ENCODE results near the gene WWP2.

Gene WWP2

DNA sequence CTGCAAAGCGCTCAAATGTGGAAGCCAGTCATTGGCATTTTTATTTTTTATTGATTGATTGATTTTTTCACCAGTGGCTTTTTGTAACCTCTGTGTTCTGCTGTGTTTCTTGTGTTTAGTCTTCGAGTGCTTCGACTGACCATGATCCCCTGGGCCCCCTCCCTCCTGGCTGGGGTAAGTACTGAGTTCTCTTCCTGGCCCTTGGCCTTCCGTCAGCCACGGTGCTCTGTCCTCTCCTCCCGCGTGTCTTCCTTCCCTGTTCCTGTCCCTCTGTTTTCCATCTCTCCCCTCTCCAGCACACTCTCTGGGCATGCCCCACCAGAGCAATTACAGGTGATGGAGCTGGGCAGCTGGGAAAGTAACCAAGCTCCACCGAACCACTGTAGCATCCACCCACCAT, 163.2 kb downstream of the WWP2 start:
- DNase-seq (ENCODE audit: low read depth, low spot score): no peak

DNA sequence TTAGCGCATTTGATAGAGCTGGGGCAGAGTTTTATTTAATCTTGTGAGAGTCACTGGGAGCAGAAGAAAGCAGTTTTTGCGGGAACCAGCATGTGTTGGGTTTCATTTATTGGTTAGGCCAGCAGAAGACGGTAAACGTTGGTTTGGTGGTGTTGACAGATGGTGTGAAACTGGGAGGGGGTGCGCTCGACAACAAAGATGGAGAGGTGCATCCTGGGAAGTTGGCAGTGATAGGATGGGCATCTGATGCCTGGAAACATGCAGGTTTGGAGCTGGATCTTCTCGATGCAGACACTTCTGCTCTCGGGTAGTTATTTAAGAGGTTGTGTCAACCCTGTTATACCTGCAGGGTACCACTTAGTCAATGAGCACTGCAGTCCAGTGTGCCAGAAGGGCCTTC, 164.1 kb downstream of the WWP2 start:
- no peak for DNase-seq (ENCODE audit: low read depth, low spot score)

DNA sequence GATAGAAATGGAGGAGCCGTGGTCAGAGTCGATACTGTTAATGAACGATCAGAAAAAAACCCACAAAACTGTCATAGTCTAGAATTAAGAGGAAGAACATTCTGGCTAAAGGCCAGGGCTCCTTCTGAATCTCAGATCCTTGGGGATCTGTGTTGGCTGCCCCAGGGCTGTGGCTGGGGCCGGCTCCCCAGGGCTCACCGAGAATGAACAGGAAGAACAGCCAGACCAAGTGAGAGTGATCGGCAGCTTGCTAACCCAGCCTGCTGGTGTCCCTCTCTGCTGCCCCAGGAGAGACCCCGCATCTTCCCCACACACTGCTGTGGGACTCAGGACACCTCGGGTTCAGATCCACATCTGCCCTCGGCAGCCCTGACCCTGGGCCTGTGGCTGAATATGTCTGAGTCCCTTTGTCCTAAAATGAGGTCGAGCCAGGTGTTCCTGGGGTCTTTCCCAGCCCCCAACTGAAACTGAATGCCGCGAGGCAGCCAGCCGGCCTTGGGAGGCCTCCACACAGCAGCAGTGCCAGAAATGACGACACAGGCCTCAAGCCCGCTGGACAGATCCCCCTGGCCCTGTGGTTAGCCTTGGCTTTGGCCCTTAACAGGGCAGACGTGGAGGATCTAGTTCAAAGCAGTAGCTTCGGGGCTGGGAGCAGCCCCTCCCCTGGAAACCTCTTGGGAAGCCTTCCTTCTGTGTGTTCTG, 165.1 kb downstream of the WWP2 start:
- DNase-seq (ENCODE audit: low read depth, low spot score): peak; percentile 88

- DNase-seq (ENCODE audit: low read depth, low spot score): no peak
Measured at GRCh38 chr16:69928856-69929400, 166.8 kb downstream of the WWP2 start.

GRCh38 chr16:69929480-69929879, 167.3 kb downstream of the WWP2 start:
- no peak for DNase-seq (ENCODE audit: low read depth, low spot score)

GRCh38 chr16:69930117-69930776, 168.1 kb downstream of the WWP2 start:
- peak; percentile 79 for DNase-seq (ENCODE audit: low read depth, low spot score)

DNA sequence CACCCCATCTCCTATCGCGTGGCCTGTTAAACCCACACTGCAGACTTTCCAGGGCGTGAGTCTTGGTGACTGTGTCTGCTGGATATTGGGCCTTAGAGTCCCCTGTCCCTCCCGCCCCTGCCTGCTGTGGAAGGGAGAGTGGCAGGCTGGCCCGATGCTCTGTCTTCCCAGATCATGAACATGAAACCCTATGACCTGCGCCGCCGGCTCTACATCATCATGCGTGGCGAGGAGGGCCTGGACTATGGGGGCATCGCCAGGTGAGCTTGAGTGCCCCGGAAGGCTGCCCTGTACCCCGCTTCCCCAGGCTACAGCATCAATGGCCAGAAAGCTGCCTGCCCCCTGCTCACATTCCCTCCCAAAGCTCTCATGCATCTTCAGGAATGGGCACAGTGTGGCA, 169.5 kb downstream of the WWP2 start:
- DNase-seq (ENCODE audit: low read depth, low spot score): no peak

DNA sequence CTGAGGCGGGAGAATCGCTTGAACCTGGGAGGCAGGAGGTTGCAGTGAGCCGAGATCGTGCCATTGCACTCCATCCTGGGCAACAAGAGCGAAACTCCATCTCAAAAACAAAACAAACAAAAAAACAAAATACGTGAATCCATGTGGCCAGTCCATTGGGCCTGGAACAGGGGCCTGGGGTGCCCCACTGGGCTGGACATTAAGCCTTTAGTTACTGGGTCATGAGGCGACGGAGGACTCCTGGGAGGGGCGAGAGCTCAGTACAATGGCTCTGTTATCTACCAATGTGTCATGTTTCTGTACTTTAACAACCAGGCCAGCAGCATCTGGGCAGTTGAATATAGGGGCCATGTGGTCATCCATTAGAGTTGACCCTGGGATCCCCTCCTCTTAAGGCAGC, 170.1 kb downstream of the WWP2 start:
- no peak for DNase-seq (ENCODE audit: low read depth, low spot score)

- DNase-seq (ENCODE audit: low read depth, low spot score): no peak
Measured at GRCh38 chr16:69932691-69933392, 170.7 kb downstream of the WWP2 start.

DNA sequence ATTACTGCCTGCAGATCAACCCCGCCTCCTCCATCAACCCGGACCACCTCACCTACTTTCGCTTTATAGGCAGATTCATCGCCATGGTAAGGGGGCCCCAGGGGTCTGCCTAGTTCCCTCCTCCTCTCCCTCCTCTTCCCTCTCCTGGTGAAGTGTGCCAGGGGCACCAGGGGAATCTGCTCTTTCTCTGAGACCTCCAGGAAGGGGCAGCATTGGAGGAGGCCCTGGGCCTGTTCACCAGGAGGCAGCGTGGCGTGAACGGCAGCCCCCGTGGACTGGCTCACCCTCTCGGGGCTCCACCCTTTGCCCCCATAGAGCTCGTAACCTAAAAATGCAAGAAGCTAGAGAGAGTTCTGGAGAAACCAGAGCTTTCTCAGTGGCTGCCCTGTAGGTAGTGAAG, 171.9 kb downstream of the WWP2 start:
- DNase-seq (ENCODE audit: low read depth, low spot score): no peak

DNA sequence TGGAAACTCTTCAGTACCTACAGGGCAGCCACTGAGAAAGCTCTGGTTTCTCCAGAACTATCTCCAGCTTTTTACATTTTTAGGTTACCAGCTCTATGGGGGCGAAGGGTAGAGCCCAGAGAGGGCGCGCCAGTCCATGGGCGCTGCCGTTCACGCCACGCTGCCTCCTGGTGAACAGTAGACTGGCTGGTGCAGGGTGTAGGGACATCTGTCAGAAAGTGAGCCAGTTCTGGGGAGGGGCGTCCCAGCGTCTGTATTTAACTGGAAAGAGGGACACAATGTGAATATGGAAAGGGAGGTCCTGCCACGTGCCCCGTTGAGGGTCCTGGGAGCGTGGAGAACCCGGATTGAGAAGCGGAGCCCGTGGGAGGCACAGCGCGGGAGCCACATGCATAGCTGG, 172.6 kb downstream of the WWP2 start:
- no peak for DNase-seq (ENCODE audit: low read depth, low spot score)

- peak; percentile 53 for DNase-seq (ENCODE audit: low read depth, low spot score)
Measured at GRCh38 chr16:69935278-69935711, 173.2 kb downstream of the WWP2 start.

DNA sequence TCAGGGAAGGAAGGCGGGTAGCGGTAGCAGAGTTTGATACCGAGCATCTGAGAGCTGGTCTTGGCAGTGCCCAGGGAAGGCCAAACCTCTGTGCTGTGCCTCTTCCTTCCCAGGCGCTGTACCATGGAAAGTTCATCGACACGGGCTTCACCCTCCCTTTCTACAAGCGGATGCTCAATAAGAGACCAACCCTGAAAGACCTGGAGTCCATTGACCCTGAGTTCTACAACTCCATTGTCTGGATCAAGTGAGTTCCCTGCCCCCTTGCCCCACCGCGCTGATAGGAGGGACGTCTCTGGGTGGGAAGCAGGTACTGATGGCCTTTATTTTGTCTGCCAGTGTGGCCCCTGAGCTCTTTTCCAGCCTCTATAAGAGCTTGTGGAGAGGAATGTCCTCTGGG, 173.6 kb downstream of the WWP2 start:
- no peak for DNase-seq (ENCODE audit: low read depth, low spot score)

DNA sequence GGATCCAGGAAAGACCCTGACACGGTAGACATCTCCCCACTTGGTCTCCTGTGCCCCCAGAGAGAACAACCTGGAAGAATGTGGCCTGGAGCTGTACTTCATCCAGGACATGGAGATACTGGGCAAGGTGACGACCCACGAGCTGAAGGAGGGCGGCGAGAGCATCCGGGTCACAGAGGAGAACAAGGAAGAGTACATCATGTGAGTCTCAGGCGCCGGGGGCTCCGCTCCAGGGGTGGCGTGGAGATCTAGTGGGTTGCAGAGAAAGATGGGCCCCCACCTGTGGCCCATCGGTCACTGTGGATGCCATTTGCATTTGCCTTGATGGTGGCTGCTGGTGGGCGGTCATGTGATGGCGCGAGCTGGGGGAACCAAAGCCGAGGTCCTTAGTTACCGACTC, 174.1 kb downstream of the WWP2 start:
- DNase-seq (ENCODE audit: low read depth, low spot score): no peak

DNA sequence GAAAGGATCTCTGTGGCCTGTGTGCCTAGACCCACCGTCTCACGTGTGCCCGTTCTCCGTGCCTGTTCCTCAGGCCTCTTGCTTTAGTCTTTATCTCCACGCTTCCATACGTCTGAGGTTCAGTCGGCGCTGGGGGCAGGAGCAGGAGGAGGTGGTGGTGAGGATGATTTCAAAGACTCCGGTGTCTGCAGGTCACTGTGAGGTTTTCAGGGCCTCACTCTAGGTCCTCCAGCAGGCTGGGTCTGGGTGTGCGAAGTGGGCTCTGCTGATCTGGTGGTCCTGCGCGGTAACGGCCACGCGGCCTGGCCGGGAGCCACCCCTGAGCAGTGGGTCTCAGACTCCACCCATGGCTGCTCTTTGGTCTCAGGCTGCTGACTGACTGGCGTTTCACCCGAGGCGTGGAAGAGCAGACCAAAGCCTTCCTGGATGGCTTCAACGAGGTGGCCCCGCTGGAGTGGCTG, 174.6 kb downstream of the WWP2 start:
- no peak for DNase-seq (ENCODE audit: low read depth, low spot score)

GRCh38 chr16:69937465-69937951, 175.4 kb downstream of the WWP2 start:
- DNase-seq (ENCODE audit: low read depth, low spot score): no peak

DNA sequence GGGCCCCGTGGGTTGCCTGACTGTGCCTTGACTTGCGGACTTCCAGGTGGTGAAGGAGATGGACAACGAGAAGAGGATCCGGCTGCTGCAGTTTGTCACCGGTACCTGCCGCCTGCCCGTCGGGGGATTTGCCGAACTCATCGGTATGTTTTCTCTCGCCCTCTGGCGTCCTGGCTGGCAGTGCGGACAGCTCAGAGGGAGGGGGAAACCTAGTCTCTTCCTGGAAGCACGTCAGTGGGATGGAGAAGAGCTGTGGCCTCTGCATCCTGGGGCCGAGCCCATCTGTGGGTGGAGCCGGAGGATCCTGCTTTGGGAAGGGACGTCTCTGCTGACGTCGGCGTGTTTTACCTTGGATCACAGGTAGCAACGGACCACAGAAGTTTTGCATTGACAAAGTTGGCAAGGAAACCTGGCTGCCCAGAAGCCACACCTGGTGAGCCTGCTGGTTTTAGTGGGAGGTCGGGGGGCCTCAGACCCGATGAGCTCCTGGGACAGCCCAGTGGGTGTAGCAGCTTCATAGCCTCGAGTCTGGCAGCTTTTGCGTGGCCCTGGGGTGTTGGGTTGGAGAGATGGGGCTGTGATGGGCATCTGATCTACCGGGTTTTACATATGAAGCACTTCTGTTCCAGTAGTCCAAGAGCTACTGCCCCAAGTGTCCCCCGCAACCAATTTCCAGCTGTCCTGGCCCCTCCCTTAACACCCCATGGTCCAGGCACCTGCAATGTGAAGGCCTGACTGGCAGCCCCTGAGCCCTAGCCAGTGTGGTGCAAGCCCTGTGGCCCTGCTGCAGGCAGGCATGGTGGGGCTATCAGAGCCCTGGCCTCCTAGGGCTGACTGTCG, 177.1 kb downstream of the WWP2 start:
- DNase-seq (ENCODE audit: low read depth, low spot score): no peak

DNA sequence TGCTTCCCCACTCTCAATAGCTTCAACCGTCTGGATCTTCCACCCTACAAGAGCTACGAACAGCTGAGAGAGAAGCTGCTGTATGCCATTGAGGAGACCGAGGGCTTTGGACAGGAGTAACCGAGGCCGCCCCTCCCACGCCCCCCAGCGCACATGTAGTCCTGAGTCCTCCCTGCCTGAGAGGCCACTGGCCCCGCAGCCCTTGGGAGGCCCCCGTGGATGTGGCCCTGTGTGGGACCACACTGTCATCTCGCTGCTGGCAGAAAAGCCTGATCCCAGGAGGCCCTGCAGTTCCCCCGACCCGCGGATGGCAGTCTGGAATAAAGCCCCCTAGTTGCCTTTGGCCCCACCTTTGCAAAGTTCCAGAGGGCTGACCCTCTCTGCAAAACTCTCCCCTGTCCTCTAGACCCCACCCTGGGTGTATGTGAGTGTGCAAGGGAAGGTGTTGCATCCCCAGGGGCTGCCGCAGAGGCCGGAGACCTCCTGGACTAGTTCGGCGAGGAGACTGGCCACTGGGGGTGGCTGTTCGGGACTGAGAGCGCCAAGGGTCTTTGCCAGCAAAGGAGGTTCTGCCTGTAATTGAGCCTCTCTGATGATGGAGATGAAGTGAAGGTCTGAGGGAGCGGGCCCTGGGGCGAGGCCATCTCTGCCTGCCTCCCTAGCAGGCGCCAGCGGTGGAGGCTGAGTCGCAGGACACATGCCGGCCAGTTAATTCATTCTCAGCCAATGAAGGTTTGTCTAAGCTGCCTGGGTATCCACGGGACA, 177.9 kb downstream of the WWP2 start:
- DNase-seq (ENCODE audit: low read depth, low spot score): no peak

DNA sequence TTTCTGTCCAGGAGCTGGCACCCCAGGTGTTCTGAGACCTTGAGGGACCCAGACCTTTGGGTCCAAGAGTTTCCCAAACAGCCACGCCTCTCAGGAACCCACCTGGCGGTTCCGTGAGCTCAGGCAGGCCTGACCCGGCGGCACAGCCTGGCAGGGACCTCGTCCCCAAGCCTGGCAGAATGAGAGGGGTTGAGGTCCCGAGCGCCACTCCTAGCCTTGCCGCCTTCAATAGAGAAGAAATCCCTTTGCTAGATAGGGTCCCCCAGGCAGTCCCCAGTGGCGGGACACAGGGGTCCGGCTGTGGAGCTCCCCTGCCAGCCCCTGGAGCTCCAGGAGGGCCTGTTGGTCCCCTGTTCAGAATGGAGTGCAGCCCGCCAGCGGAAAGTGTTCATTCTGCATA, 178.5 kb downstream of the WWP2 start:
- no peak for DNase-seq (ENCODE audit: low read depth, low spot score)

DNA sequence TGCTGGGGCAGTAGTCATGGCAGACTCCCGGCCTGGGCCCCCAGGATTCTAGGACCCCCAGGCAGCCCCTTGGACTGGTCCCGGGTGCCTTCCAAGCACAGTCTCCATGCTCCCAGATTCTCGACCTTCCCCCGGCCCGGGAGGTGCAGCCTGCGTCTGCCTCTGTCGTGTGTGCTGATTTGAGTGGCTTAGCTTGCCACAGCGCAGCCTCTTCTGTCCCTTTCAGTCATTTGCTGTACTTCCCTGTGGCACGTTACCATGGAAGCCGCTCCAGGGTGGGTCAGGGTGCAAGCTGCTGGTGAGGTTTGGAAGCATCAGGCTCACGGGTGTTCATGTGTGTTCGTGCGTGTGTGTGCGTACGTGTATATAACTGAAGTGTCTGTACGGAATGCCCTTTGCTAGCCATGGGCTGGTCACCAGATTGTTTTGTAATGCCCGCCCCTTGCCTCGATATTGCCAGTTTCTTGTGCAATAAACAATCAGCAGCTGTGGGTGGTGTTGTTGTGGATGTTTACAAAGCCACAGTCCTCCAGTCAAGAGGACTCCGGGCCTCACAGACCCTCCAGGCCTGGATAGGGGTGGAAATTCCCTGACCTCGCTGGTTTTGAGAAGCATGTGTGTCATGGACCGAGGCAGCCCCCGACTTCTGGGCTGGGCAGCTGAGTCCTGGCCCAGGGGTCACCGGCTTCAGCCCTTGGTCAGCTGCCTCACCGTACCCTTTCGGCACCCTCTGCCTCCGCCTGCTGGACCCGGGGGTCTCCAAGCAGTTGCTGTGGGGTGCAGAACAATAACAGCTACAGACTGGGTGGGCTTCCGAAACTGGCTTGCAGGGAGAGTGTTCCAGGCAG, 179.3 kb downstream of the WWP2 start:
- no peak for DNase-seq (ENCODE audit: low read depth, low spot score)
